K562 (cell line): ENCODE results near the gene GARIN5B. TPM values are rescaled to one million over a fixed set of nuclear protein-coding genes. Genes with fewer than 3 reads are reported as not detected.

Experiments used
- ARHGAP35 ChIP-seq: fragments of 450-650 bp; IDR thresholded peaks from 2 replicates; pipeline ENCODE4 v1.6.1; 2018; ENCODE audit not compliant: partially characterized antibody
- JUND ChIP-seq, 2 experiments: IDR thresholded peaks; 2 replicates in 1 of 2; 3 replicates in 1 of 2; pipeline ENCODE4 v1.6.1; 2011; ENCODE audit warnings: borderline replicate concordance in 2 of 2, low read depth in 2 of 2, low read length in 2 of 2, improper control_type of control experiment in 1 of 2, missing biosample characterization in 1 of 2, missing genetic modification characterization in 1 of 2, missing genetic modification reagents in 1 of 2
- L3MBTL2 ChIP-seq: fragments of 450-650 bp; IDR thresholded peaks from 2 replicates; pipeline ENCODE4 v1.6.1; 2016; ENCODE audit warnings: mild to moderate bottlenecking, moderate library complexity
- NR2C1 ChIP-seq, 2 experiments: fragments of 450-650 bp; IDR thresholded peaks; 2 replicates each; pipeline ENCODE4 v1.6.1; 2017; ENCODE audit warnings: mild to moderate bottlenecking in 2 of 2, antibody characterized with exemption in 1 of 2, inconsistent platforms in 1 of 2, missing compliant biosample characterization in 1 of 2, missing genetic modification characterization in 1 of 2
- POLR2B ChIP-seq: fragments of 450-650 bp; IDR thresholded peaks from 2 replicates; pipeline ENCODE4 v1.6.1; 2018; ENCODE audit warnings: low read depth; ENCODE audit not compliant: partially characterized antibody
- THRAP3 ChIP-seq: fragments of 450-650 bp; IDR thresholded peaks from 2 replicates; pipeline ENCODE4 v1.6.1; 2016; ENCODE audit warnings: mild to moderate bottlenecking, inconsistent platforms, borderline replicate concordance
- ZNF316 ChIP-seq: fragments of 450-650 bp; IDR thresholded peaks from 2 replicates; pipeline ENCODE4 v1.6.1; 2016
- polyA plus RNA-seq, 8 experiments: library from polyadenylated mRNA; depleted of rRNA in 4 of 8; stranded (reverse) in 5 of 8; unstranded in 3 of 8; fragments of >200 nt; fragmentation: Nextera tagmentation in 2 of 8; fragmentation: Illumina TruSeq in 1 of 8; extraction: Ambion mirVana in 2 of 8; extraction: Trizol in 1 of 8; gene quantifications; 2 replicates each; pipeline versions ENCODE4 v1.2.1 to v1.2.3, GENCODE V29; 2011 to 2014; ENCODE audit warnings: inconsistent platforms in 1 of 8, missing spikeins in 1 of 8
- total RNA-seq, 7 experiments: library from RNA; depleted of rRNA in 6 of 7; stranded (reverse); fragments of >200 nt in 6 of 7; fragmentation: Illumina TruSeq in 2 of 7; extraction: Trizol in 2 of 7; gene quantifications; 2 replicates each; pipeline versions ENCODE4 v1.2.1 to v1.2.3, GENCODE V29; 2011 to 2021; ENCODE audit warnings: low replicate concordance in 1 of 7
- TF ChIP-seq, protein P1 (sequence below): sonication (generic); formaldehyde crosslinking; IDR thresholded peaks from 2 replicates; pipeline ENCODE4 v1.8.0; 2022; ENCODE audit warnings: missing genetic modification reagents, mild to moderate bottlenecking, borderline replicate concordance
- TF ChIP-seq, protein P2 (sequence below): fragments of 450-650 bp; IDR thresholded peaks from 2 replicates; pipeline ENCODE4 v1.6.1; 2016; ENCODE audit warnings: low read depth
- TF ChIP-seq, protein P3 (sequence below), 2 experiments: fragments of 450-650 bp; IDR thresholded peaks; 2 replicates each; pipeline ENCODE4 v1.6.1; 2016
- TF ChIP-seq, protein P4 (sequence below): sonication (generic); formaldehyde crosslinking; IDR thresholded peaks from 2 replicates; pipeline ENCODE4 v1.8.0; 2022; ENCODE audit warnings: mild to moderate bottlenecking, low read depth, missing genetic modification reagents

The GARIN5B gene
- total and polyA plus RNA-seq, 9 of the 15 experiments (the other 6 are each of a cell fraction or from before 2014, with no cell fraction given): not detected

DNA sequence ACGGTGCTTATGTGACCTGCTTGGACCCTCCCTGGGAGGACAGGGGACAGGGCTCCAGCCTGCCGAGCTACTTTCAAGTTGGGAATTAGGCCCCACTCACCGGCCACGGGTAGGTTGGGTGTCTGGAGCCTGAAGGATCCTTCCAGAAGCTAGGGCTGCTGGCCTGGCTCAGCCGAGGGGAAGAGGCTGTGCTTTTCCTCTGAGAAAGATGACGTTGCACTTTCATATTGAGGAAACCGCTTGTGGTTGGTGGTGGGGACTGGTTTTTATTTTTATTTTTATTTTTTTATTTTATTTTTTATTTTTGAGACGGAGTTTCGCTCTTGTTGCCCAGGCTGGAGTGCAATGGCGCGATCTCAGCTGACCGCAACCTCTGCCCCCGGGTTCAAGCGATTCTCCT is 37.9 kb downstream of the GARIN5B start, which contains the start of gene TMEM150B (continued):
- TF ChIP-seq, protein P1, sequence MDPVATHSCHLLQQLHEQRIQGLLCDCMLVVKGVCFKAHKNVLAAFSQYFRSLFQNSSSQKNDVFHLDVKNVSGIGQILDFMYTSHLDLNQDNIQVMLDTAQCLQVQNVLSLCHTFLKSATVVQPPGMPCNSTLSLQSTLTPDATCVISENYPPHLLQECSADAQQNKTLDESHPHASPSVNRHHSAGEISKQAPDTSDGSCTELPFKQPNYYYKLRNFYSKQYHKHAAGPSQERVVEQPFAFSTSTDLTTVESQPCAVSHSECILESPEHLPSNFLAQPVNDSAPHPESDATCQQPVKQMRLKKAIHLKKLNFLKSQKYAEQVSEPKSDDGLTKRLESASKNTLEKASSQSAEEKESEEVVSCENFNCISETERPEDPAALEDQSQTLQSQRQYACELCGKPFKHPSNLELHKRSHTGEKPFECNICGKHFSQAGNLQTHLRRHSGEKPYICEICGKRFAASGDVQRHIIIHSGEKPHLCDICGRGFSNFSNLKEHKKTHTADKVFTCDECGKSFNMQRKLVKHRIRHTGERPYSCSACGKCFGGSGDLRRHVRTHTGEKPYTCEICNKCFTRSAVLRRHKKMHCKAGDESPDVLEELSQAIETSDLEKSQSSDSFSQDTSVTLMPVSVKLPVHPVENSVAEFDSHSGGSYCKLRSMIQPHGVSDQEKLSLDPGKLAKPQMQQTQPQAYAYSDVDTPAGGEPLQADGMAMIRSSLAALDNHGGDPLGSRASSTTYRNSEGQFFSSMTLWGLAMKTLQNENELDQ: no peak
- TF ChIP-seq, protein P2, sequence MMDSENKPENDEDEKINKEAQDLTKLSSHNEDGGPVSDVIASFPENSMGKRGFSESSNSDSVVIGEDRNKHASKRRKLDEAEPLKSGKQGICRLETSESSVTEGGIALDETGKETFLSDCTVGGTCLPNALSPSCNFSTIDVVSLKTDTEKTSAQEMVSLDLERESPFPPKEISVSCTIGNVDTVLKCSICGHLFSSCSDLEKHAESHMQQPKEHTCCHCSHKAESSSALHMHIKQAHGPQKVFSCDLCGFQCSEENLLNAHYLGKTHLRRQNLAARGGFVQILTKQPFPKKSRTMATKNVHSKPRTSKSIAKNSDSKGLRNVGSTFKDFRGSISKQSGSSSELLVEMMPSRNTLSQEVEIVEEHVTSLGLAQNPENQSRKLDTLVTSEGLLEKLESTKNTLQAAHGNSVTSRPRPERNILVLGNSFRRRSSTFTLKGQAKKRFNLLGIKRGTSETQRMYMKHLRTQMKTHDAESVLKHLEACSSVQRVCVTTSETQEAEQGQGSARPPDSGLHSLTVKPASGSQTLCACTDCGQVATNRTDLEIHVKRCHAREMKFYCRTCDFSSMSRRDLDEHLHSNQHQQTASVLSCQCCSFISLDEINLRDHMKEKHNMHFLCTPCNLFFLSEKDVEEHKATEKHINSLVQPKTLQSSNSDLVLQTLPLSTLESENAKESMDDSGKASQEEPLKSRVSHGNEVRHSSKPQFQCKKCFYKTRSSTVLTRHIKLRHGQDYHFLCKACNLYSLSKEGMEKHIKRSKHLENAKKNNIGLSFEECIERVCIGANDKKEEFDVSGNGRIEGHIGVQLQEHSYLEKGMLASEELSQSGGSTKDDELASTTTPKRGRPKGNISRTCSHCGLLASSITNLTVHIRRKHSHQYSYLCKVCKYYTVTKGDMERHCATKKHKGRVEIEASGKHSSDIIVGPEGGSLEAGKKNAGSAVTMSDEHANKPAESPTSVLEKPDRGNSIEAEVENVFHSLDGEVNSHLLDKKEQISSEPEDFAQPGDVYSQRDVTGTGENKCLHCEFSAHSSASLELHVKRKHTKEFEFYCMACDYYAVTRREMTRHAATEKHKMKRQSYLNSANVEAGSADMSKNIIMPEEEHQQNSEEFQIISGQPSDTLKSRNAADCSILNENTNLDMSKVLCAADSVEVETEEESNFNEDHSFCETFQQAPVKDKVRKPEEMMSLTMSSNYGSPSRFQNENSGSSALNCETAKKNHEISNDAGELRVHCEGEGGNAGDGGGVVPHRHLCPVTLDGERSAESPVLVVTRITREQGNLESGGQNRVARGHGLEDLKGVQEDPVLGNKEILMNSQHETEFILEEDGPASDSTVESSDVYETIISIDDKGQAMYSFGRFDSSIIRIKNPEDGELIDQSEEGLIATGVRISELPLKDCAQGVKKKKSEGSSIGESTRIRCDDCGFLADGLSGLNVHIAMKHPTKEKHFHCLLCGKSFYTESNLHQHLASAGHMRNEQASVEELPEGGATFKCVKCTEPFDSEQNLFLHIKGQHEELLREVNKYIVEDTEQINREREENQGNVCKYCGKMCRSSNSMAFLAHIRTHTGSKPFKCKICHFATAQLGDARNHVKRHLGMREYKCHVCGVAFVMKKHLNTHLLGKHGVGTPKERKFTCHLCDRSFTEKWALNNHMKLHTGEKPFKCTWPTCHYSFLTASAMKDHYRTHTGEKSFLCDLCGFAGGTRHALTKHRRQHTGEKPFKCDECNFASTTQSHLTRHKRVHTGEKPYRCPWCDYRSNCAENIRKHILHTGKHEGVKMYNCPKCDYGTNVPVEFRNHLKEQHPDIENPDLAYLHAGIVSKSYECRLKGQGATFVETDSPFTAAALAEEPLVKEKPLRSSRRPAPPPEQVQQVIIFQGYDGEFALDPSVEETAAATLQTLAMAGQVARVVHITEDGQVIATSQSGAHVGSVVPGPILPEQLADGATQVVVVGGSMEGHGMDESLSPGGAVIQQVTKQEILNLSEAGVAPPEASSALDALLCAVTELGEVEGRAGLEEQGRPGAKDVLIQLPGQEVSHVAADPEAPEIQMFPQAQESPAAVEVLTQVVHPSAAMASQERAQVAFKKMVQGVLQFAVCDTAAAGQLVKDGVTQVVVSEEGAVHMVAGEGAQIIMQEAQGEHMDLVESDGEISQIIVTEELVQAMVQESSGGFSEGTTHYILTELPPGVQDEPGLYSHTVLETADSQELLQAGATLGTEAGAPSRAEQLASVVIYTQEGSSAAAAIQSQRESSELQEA: no peak
- TF ChIP-seq THRAP3 (0 out of 2 replicates have a peak, but pooled peaks have one; percentile 26), L3MBTL2 (0 out of 2 replicates have a peak, but pooled peaks have one; percentile 28), JUND (IDR thresholded peaks at IDR 0.05; ENCODE audit: borderline replicate concordance, low read depth, low read length) (no peak), JUND (tag; IDR thresholded peaks at IDR 0.05; ENCODE audit: borderline replicate concordance, low read depth, low read length) (no peak; the same call in 2 of the 3 replicates), NR2C1 (IDR thresholded peaks at IDR 0.05) (no peak), NR2C1 (tag; IDR thresholded peaks at IDR 0.05) (no peak), ARHGAP35 (no peak), ZNF316 (peak; percentile 99), POLR2B (peak; percentile 32)
- TF ChIP-seq, protein P3, sequence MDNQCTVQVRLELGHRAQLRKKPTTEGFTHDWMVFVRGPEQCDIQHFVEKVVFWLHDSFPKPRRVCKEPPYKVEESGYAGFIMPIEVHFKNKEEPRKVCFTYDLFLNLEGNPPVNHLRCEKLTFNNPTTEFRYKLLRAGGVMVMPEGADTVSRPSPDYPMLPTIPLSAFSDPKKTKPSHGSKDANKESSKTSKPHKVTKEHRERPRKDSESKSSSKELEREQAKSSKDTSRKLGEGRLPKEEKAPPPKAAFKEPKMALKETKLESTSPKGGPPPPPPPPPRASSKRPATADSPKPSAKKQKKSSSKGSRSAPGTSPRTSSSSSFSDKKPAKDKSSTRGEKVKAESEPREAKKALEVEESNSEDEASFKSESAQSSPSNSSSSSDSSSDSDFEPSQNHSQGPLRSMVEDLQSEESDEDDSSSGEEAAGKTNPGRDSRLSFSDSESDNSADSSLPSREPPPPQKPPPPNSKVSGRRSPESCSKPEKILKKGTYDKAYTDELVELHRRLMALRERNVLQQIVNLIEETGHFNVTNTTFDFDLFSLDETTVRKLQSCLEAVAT (IDR thresholded peaks at IDR 0.05): 0 out of 4 replicates have a peak, but pooled peaks of 1 of the 2 experiments have one; percentile 57
- TF ChIP-seq, protein P4, sequence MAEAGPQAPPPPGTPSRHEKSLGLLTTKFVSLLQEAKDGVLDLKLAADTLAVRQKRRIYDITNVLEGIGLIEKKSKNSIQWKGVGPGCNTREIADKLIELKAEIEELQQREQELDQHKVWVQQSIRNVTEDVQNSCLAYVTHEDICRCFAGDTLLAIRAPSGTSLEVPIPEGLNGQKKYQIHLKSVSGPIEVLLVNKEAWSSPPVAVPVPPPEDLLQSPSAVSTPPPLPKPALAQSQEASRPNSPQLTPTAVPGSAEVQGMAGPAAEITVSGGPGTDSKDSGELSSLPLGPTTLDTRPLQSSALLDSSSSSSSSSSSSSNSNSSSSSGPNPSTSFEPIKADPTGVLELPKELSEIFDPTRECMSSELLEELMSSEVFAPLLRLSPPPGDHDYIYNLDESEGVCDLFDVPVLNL (CRISPR knock-in tag): no peak
